ENCODE data around the gene NKTR. TPM values are rescaled to one million over a fixed set of nuclear protein-coding genes. Genes with fewer than 3 reads are reported as not detected.

NKTR gene
- total and polyA plus RNA-seq, 9 of the 15 experiments (the other 6 are each of a cell fraction or from before 2014, with no cell fraction given), result 19.7 to 123 (median 92.6) TPM

- TF ChIP-seq DDX20 (tag; IDR thresholded peaks at IDR 0.05; ENCODE audit: low read depth) (no peak), ZNF780A (CRISPR knock-in tag; IDR thresholded peaks at IDR 0.05) (no peak), MTA3 (IDR thresholded peaks at IDR 0.05; ENCODE audit: borderline replicate concordance) (no peak; the same call in 1 of the 2 replicates), ZNF140 (CRISPR knock-in tag; IDR thresholded peaks at IDR 0.05) (no peak), ZC3H4 (CRISPR knock-in tag; IDR thresholded peaks at IDR 0.05; ENCODE audit: borderline replicate concordance) (no peak), HOXB6 (CRISPR knock-in tag; IDR thresholded peaks at IDR 0.05; ENCODE audit: borderline replicate concordance) (no peak), MNT (conservative IDR thresholded peaks at IDR 0.05) (peak; percentile 59 to 60; a peak in 1 of 4 replicates), CLOCK (CRISPR knock-in tag; IDR thresholded peaks at IDR 0.05; ENCODE audit: borderline replicate concordance) (no peak), EWSR1 (IDR thresholded peaks at IDR 0.05; ENCODE audit: borderline replicate concordance, low read depth, partially characterized antibody) (no peak), SMAD4 (CRISPR knock-in tag; conservative IDR thresholded peaks at IDR 0.05) (no peak), ZNF324 (CRISPR knock-in tag; IDR thresholded peaks at IDR 0.05) (no peak), KLF1 (tag; IDR thresholded peaks at IDR 0.05) (no peak), ZSCAN32 (CRISPR knock-in tag; IDR thresholded peaks at IDR 0.05) (no peak), HDAC6 (IDR thresholded peaks at IDR 0.05; ENCODE audit: low read depth, low read length) (no peak), PHF20 (IDR thresholded peaks at IDR 0.05; ENCODE audit: partially characterized antibody) (no peak), GTF2A2 (tag; IDR thresholded peaks at IDR 0.05) (no peak), HCFC1 (IDR thresholded peaks at IDR 0.05; ENCODE audit: low read depth, low read length) (no peak), E2F3 (CRISPR knock-in tag; IDR thresholded peaks at IDR 0.05) (no peak), ZNF449 (CRISPR knock-in tag; IDR thresholded peaks at IDR 0.05) (no peak), ETV5 (CRISPR knock-in tag; IDR thresholded peaks at IDR 0.05; ENCODE audit: low read depth) (no peak), IRF9 (tag; IDR thresholded peaks at IDR 0.05) (no peak), IRF1 (CRISPR knock-in tag; IDR thresholded peaks at IDR 0.05; ENCODE audit: borderline replicate concordance) (no peak)
Measured at GRCh38 chr3:42605546-42606173, 5.2 kb downstream of the NKTR start (continued).

Measured in K562 (cell line).